Stimulated activated CD8-positive, alpha-beta memory T cell treated with anti-CD3 and anti-CD28 coated beads, Interleukin-12 subunit alpha, Interleukin-12 subunit beta, amount 100 ng/mL, for 4 hours (primary cell): ENCODE data around the gene PRR36.
"Not testable (repeated sequence)": the region's sequence is repeated elsewhere in the genome, so short reads cannot be mapped to it uniquely, and the experiment has no call there.

ENCODE experiments used
- DNase-seq: peaks from one replicate; pipeline ENCODE4 v3.0.0-alpha.2; 2020; ENCODE audit warnings: low read depth

The PRR36 gene

DNA sequence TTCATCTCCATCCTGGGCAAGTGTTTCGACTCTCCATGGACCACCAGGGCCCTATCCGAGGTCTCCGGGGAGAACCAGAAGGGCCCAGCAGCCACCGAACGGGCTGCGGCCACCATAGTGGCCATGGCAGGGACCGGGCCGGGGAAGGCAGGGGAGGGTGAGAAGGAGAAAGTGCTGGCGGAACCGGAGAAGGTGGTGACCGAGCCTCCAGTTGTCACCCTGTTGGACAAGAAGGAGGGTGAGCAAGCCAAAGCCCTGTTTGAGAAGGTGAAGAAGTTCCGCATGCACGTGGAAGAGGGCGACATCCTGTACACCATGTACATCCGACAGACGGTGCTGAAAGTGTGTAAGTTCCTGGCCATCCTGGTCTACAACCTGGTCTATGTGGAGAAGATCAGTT is 24.8 kb upstream of the PRR36 start:
- DNase-seq = no peak

DNA sequence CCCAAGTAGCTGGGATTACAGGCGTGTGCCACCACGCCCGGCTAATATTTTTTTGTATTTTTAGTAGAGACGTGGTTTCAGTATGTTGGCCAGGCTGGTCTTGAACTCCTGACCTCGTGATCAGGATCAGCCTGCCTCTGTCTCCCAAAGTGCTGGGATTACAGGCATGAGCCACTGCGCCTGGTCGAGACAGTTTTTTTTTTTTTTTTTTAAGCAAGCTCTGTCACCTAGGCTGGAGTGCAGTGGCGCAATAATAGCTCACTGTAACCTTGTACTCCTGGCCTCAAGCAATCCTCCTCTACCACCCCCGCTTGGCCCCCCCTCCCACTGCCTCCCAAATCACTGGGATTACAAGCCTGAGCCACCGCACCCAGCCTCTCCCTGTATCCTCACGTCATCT is 23.1 kb upstream of the PRR36 start:
- no peak for DNase-seq

DNA sequence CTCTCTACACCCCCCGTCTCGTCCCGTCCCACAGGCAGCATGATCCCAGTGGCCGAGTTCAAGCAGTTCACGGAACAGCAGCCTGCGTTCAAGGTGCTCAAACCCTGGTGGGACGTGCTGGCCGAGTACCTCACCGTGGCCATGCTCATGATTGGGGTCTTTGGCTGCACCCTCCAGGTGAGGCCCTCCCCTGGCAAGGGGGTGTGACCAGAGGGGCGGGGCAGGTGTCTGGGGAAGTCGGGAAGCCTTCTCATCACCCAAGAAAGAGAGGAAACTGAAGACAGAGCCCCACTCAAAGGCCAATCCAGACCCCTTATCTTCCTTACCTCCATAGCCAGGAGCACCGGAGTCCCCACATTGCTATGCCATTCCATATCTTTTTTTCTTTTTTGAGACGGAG is 21.4 kb upstream of the PRR36 start:
- DNase-seq = no peak

GRCh38 chr19:7894612-7895309 is 20.6 kb upstream of the PRR36 start:
- no peak for DNase-seq

- DNase-seq = not testable (repeated sequence)
These were observed 19.3 kb upstream of the PRR36 start for GRCh38 chr19:7893362-7894101.

DNA sequence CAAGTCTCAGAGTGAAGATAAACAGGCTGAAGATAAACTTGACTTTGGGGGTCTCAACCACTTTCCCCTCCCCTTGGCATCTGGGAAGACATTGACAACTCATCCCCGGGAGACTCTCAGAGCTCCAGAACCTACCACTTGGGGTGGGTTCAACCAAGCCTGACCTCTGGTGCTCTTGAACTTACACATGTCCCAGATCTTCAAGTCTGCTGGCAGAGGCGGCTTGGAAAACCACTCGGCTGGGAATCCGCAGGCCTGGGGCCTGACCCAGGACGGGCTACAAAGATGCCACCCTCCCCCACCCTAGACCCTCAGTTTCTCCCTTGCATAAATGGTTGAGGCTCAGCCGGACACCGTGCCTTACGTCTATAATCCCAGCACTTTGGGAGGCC is 14.6 kb upstream of the PRR36 start:
- DNase-seq = no peak

GRCh38 chr19:7888145-7888825 is 14.1 kb upstream of the PRR36 start, which contains the start of gene LRRC8E:
Gene LRRC8E, plus strand, starts transcription at chr19:7888510. Its CDS starts 7,094 bp downstream, at chr19:7895604.
- no peak for DNase-seq

- DNase-seq = no peak
These were observed 13.4 kb upstream of the PRR36 start for GRCh38 chr19:7887408-7888144.

DNA sequence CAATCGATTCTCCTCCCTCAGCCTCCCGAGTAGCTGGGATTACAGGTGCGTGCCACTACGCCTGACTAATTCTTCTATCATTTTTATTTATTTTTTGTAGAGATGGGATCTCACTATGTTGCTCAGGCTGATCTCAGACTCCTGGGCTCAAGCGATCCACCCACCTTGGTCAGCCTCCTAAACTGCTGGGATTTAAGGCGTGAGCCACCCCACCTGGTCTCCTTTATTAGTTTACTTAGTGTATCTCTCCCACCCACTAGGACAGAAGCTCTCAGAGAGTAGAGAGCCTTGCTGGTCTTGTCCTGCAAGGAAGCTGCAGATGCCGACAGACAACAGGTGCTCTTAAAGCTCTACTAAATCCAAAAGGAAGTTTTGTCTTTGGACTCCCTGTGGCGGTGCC is 11.6 kb upstream of the PRR36 start:
- DNase-seq = no peak

GRCh38 chr19:7883796-7884570 is 9.8 kb upstream of the PRR36 start:
- no peak for DNase-seq

DNA sequence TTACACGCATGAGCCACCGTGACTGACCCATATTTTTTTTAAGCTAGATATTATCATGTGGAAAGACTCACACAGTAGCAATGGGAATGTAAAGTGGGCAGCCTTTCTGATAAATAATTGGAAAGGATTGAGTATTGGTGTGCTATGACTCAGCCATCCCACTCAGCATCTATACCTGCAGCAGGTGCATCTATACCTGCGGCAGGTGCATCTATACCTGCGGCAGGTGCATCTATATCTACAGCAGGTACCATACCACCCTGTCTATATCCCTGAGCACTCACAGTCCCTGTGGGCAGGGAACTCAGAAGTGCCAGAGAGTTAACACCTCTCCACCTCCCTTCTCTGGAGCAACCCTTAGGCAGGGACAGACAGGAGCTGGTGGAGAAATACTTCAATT is 8.9 kb upstream of the PRR36 start:
- no peak for DNase-seq

DNA sequence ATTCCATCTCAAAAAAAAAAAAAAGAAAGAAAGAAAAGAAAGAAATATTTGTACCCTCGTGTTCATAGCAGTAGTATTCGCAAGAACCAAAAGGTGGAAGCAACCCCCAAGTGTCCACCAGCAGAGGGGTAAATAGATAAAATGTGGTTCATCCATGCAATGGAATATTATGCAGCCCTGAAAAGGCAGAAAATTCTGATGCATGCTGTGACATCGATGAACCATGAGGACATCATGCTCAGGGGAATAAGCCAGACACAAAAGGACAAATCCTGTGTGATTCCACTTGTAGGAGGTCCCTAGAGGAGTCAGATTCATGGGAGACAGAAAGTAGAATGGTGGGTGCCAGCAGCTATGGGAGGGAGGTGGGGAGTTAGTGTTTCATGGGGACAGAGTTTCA is 7.7 kb upstream of the PRR36 start:
- no peak for DNase-seq

GRCh38 chr19:7879836-7880235 is 5.6 kb upstream of the PRR36 start:
- no peak for DNase-seq

GRCh38 chr19:7879111-7879807 is 5.1 kb upstream of the PRR36 start:
- DNase-seq = no peak

DNA sequence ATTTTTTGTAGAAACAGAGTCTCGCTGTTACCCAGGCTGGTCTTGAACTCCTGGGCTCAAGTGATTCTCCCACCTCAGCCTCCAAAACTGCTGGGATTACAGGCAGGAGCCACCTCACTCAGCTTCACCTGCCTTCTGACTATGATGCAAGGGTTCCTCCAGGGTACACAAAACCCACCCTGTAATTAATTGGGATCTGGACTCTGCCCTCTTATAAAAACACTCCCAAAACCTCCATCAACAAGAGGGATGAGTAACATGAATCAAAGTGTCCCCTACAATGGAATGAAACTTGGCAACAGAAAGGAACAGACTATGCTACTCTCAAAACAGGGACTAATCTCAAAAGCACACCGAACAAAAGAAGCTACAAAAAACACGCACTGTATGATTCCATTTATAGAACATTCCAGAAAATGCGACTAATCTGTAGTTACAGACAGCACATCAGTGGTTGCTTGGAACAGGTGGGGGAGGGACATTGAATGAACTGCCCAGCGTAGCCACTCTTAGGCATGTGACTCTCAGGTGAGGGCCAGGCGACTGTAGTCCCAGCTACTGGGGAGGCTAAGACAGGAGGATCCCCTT is 3.2 kb upstream of the PRR36 start:
- DNase-seq = no peak

GRCh38 chr19:7874897-7875273 is 695 bp upstream of the PRR36 start:
- no peak for DNase-seq

DNA sequence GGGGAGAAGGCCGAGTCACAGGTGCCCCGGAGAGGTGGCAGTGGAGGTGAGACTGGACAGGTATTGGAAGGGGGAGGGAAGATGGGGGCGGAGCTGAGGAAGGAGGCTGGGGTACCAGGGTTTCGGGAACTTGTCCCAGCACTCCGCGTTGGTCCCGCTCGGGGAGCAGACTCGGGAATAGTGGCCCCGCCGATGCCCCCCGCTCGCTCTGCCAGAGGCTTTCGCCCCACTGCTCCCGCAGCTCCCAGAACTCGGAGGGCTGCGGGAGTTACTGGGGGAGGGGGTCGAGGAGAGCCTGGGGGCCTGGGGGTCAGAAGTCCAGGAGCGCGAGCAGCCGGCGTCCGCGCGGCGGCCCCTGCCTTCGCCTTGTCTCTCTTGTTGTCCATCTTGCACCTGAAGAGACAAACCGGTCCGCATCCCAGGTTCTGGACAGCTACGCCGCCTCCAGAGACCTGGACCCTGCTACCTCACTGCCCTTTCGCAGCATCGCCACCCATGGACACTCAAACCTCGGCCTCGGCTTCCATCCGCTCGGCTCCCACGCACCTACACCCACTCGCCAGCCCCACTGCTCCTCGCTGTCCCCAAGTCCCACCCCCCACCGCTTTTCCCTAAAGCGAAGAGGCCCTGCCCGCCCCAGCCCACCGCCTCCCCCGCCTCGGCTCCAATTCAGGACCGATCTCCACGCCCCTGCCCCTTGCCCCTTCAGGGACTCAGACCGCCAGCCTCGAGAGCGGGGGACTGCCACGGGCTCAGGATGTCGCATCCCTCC is 700 bp downstream of the PRR36 start:
- no peak for DNase-seq

GRCh38 chr19:7872306-7873204 is 1.6 kb downstream of the PRR36 start:
- DNase-seq = no peak
